ENCODE measurements around the gene SDC4. TPM values are rescaled to one million over a fixed set of nuclear protein-coding genes. Genes with fewer than 3 reads are reported as not detected.

Gene SDC4
- polyA plus RNA-seq, 4 donors, result 36.5 to 173 (median 163) TPM

Other genes with a start within 250 kb of the SDC4 start
- under 1 TPM; 0.35 to 0.73 (median 0.49) TPM for gene KCNS1, start 247.3 kb downstream of the SDC4 start, polyA plus RNA-seq (ENCODE audit: insufficient read length in 4 of 4)
- not detected for gene WFDC5, start 233.2 kb downstream of the SDC4 start, polyA plus RNA-seq (ENCODE audit: insufficient read length in 4 of 4)
- not detected for gene WFDC12, start 224.0 kb downstream of the SDC4 start, polyA plus RNA-seq (ENCODE audit: insufficient read length in 4 of 4)
- under 1 TPM in 1 of 4 donors, not detected in 3; 0.48 TPM for gene PI3, start 173.5 kb downstream of the SDC4 start, polyA plus RNA-seq (ENCODE audit: insufficient read length in 4 of 4)
- not detected for gene SEMG1, start 141.4 kb downstream of the SDC4 start, polyA plus RNA-seq (ENCODE audit: insufficient read length in 4 of 4)
- gene SEMG2, start 127.1 kb downstream of the SDC4 start, polyA plus RNA-seq (ENCODE audit: insufficient read length in 4 of 4), result not detected
- gene SLPI, start 93.9 kb downstream of the SDC4 start, polyA plus RNA-seq (ENCODE audit: insufficient read length in 4 of 4), result 10 to 100 TPM in 1 of 4 donors, under 1 TPM in 3; 0.29 to 12.5 (median 0.42) TPM
- gene RBPJL, start 41.6 kb downstream of the SDC4 start, polyA plus RNA-seq (ENCODE audit: insufficient read length in 4 of 4), result not detected
- 1 to 10 TPM in 1 of 4 donors, under 1 TPM in 3; 0.19 to 3.2 (median 0.41) TPM for gene MATN4, start 40.1 kb downstream of the SDC4 start, polyA plus RNA-seq (ENCODE audit: insufficient read length in 4 of 4)
- gene SYS1, start 14.7 kb upstream of the SDC4 start, polyA plus RNA-seq (ENCODE audit: insufficient read length in 4 of 4), result 10 to 100 TPM; 27.8 to 32.4 (median 31.9) TPM
- 1 to 10 TPM in 2 of 4 donors, under 1 TPM in 2; 0.42 to 1.8 (median 1.2) TPM for gene TP53TG5, start 29.9 kb upstream of the SDC4 start, polyA plus RNA-seq (ENCODE audit: insufficient read length in 4 of 4)
- gene DBNDD2, start 59.9 kb upstream of the SDC4 start, polyA plus RNA-seq (ENCODE audit: insufficient read length in 4 of 4), result 10 to 100 TPM; 14.4 to 26.6 (median 25.3) TPM
- 100 to 1,000 TPM in 2 of 4 donors, 10 to 100 TPM in 2; 98.6 to 102 (median 100) TPM for gene PIGT, start 67.7 kb upstream of the SDC4 start, polyA plus RNA-seq (ENCODE audit: insufficient read length in 4 of 4)
- gene WFDC2, start 121.3 kb upstream of the SDC4 start, polyA plus RNA-seq (ENCODE audit: insufficient read length in 4 of 4), result 100 to 1,000 TPM in 3 of 4 donors, 10 to 100 TPM in 1; 10.7 to 228 (median 172) TPM
- gene SPINT3, start 167.2 kb upstream of the SDC4 start, polyA plus RNA-seq (ENCODE audit: insufficient read length in 4 of 4), result not detected
- under 1 TPM in 1 of 4 donors, not detected in 3; 0.24 TPM for gene WFDC6, start 191.1 kb upstream of the SDC4 start, polyA plus RNA-seq (ENCODE audit: insufficient read length in 4 of 4)
- under 1 TPM in 3 of 4 donors, not detected in 1; 0.13 to 0.50 (median 0.17) TPM for gene EPPIN, start 199.0 kb upstream of the SDC4 start, polyA plus RNA-seq (ENCODE audit: insufficient read length in 4 of 4)
- gene WFDC8, start 230.9 kb upstream of the SDC4 start, polyA plus RNA-seq (ENCODE audit: insufficient read length in 4 of 4), result under 1 TPM in 3 of 4 donors, not detected in 1; 0.14 to 0.21 (median 0.14) TPM